GM19043 (cell line): ENCODE results near the gene DDC.
"Not testable (repeated sequence)": the region's sequence is repeated elsewhere in the genome, so short reads cannot be mapped to it uniquely, and the experiment has no call there.

Experiments
- ATAC-seq: cut with Tn5 transposase; IDR thresholded peaks from one replicate; pipeline ENCODE4 v1.9.1; 2021; ENCODE audit warnings: low read depth; ENCODE audit not compliant: unreplicated experiment

The DDC gene

DNA sequence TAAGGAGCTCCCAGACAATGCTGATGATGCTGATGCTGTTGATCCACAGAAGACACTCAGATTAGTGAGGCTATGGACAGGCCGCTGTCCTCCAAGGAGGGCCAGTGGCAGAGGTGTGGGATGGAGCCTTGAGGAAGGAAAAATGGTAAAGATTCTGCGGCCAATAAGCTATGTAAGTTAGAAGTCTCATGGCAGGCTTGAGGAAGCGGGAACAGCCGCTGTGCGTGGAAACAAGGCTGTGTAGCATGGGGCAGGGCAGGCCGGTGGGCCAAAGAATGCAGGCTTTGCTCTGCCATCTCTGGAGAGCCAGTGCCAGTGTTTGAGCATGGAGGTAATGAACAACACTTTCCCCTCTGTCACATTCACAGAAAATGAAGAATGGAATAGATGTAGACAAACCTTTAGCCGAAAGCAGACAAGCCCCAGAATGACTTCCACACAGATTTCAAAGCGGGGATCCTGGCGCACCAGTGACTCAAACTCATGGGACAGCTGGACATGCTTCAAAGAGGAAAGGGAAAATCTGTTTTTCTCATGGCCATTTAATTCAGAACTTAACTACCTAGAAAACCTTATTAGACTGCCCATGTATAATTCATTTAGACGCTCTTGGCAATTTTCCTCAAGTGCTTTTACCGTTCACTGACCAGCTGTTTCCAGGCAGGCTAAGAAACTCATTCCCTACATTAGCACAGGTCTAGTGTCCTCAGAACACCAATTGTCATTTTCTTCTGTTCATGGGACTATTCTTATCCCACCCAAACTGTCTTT is 98.2 kb downstream of the DDC start:
- ATAC-seq = no peak

DNA sequence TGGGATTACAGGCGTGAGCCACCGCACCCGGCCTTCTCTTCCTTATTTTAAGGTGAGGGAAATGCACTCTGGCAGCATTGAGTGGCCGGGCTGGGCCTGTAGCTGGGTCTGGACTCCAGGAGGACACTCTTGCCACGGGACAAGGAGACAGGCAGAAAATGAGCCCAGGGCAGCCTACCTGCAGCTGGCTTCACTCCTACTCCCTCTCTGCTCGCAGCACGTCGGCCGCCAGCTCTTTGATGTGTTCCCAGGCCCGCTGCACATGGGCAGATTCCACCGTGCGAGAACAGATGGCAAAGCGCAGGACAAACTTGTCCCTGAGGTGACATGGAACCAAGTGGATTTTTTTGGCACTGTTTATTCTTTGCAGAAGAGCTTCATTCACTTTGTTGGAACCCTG is 102.2 kb downstream of the DDC start:
- ATAC-seq = no peak

DNA sequence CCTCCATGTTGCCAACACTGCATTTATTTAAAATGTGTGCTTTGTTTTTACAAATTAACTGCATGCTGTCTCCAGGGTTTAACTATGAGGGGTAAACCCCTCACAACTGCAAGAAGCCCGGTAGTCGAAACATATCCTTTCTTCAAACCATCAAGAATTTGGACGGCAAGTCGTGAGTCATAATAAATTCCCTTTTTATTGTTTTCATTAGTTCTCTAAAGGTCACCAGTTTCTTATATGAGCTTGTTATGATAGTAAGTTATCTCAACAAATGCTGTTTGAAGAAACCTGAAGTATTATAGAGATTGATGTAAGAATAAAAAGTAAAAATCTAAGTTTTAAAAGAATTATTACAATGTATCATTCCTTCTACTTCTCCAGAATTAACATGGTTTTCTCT is 102.8 kb downstream of the DDC start:
- no peak for ATAC-seq

DNA sequence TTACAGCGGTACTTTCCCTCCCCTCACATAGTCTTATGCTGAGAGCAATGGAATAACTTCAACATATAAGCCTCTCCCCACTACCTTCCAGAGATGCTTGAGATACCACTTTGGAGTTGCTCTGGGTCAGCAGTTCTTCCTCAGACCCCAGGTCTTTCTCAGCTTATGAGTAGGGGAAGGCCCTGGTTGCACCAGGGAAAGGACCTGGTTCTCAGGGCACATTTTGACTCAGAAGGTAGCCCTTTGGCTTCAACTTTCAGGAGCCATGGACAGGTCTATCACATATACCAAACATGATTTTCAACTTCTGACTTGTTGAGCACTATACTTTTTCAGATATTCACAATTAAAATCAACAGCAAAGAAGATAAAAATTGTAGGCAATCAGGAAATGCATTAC is 103.5 kb downstream of the DDC start:
- ATAC-seq = no peak

DNA sequence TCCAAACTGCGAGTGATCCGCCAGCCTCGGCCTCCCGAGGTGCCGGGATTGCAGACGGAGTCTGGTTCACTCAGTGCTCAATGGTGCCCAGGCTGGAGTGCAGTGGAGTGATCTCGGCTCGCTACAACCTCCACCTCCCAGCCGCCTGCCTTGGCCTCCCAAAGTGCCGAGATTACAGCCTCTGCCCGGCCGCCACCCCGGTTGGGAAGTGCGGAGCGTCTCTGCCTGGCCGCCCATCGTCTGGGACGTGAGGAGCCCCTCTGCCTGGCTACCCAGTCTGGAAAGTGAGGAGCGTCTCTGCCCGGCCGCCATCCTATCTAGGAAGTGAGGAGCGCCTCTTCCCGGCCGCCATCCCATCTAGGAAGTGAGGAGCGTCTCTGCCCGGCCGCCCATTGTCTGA is 106.0 kb downstream of the DDC start:
- ATAC-seq = not testable (repeated sequence)

DNA sequence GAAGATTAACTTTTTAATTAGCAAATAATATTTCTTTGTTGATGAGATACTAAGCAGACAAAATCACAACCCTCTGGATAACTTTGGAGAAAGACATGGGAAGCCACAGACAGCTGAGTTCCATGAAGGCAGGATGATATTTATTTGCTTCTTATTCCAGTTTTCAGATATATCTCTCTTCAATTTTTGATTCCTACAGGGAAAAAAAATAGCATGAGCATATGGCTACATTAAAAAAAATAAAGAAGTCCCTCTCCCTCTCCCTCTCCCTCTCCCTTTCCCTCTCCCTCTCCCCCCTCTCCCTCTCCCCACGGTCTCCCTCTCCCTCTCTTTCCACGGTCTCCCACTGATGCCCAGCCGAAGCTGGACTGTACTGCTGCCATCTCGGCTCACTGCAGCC is 106.6 kb downstream of the DDC start:
- not testable (repeated sequence) for ATAC-seq

DNA sequence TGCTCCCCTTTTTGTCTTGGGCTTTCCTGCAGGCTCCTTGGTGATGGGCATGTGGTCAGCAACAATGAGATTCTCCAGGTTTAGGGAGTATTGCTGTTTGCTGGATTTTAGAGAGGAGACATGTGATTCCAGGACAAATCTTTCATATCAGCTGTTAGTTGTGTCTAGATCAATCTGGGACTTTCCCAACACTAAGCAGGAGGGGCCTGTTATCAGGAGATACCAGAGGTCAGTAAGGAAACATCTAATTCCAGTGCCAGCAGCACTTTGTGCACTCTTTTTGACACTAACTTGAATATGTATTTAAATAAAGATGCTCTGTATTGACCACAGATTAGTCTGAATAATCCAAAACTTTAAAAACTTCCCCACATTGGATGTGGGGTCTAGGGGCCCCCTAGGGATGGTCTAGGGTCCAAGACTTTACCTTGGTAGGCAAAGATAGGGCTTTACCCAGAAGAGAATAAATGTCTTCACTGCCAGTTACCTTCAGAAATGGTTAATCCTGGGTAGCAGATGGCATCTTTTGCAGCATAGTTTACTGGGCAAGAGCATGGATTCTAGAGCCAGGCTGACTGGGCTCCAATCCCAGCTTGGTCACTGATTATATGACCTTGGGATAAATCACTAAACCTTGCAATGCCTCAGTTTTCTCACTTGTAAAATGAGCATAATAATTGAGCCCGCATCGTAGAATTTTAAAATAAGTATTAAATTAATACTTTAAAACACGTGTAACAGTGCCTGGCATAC is 108.7 kb downstream of the DDC start:
- ATAC-seq = no peak

DNA sequence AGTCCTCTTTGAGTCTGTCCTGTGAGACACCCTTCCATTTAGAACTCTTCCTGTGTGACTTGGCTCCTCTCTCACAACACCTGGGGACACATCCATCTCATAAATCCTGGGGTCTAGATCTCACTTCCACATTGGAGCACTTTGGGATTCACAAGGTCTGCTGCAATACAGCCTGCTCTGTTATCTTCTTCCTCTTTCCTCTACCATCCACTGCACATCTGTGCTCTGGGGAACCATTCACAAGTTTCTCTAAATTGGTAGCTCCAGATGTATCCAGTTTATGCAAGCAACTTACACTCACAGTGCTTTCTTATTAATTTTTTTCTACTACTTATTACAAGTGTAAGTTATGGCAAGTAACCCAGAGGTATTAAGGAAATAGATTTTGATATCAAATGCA is 109.5 kb downstream of the DDC start:
- no peak for ATAC-seq

DNA sequence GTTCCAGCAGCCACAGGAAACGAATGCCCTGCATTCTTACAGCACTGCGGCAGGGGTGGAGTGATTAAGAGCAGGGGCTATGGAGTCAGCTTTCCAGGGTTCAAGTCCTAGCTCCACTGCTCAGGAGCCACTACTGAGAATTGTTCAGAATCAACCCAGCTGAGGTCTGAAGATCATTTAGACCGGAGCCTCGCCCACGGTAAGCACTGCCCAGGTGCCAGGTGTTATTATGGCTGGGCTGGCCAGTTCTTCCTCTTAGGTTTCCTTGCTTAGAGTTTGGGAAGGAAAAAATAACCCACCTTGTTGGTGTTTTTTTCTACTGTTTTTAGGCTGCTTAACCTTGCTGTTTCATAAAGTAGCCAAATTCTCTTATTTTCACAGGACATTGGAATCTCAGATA is 110.2 kb downstream of the DDC start:
- ATAC-seq = no peak

DNA sequence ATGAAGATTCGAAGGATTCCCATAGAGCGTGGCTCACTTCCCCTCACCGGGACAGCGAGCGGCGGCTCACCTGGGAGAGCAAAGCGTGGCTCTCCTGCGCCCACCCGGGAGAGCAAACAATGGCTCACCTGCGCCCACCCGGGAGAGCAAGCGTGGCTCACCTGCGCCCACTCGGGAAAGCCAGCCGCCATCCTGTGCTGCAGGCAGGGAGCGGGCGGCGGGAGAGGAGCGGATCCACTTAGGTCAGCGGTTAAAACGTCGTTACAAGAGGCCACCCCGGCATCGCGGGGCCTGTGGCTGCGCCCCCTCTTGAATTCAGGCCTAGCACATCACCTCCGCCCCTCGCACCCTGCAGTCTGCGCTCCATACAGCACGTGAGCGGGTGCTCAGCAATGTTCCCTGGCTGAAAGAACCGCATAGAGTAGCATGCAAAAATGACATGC is 114.6 kb downstream of the DDC start:
- no peak for ATAC-seq

DNA sequence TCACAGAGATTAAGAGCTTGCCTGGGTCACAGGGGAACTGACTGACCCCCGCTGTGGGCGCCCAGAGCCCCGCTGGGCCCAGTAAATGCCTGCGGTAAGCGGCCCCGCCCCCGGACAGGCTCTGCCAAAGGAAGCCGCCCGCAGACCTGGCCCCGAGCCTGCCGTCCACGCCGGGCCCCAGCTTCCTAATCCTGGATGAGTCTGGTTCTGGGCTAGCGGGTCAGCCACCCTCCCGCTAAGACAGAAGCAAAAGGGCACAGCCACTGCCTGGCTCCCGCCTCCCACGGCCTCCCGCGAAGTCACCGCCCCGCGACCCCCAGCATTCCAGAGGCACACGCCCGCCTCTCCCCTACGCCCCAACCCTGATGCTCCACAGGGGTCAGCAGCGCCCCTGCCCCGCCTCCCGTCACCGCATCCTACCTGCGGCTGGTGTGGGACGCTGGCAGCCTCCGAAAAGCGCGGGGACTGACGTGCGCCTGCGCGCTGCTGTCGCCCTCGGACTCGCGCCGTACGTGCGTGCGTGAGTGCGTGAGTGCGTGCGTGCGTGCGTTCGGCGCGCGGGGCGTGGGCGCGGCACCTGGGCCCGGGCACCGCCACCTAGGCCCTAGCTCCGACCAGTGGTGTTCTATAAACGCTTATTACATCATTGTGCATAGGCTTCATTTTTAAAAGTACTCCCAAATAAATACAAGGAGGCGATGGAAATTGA is 115.2 kb downstream of the DDC start, which contains the start of gene FIGNL1:
Gene FIGNL1 (minus strand): TSS at position 470 of the 709 bp plus-strand sequence. CDS start 3,063 bp downstream, outside the sequence.
- peak; percentile 81 for ATAC-seq

DNA sequence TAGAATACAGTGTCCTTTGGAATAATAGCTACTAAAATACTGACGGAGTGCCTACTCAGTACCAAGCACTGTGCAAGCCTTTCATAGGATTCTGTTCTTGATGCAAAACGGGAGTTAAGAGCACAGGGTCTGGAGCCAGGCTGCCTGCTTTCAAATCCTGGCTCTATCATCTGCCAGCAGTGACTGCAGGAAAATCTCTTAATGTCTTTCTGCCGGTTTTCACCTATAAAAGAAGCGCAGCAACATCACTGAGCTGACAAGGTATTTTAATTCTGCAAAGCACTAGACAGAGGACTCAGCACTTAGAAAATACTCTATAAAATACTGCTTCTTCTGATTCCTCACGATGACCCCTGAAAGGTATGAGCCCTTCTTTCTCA is 115.7 kb downstream of the DDC start:
- ATAC-seq = no peak

DNA sequence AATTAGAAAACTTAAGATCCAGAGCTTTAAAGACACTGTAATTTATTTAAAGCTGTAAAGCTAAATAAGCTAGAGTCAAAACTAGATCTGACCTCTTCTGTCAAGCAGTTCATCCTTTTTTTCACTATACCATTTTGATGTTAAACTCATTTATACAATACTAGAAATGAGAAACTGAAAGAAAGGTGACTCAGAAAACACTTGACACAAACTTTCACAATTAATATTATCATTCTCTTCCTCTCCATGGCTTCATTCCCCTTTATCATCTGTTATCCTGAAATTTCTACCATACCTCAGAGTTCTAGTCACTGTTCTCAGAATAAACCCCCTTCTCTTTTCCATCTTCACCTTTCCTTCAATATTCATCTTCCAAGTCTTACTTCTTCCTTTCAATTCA is 116.4 kb downstream of the DDC start:
- peak; percentile 34 for ATAC-seq

DNA sequence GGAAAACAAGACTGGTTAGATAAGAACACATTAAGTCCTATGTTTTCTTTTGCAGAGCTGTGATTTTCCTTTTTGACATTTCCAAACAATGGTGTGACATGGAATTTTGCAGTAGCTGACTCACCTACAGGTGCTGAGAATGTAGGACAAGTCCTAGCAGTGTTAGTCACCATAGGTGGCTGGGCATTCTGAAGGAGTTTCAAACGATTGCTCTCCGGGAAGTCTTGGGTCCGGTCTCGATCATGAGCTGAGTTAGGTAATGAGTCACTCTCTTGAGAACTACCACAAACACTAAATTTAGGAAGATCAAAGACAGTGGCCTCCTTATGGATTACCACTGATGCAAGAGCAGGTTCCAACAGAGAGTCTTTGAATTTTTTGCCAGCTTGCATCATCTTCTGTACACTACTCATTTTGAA is 118.7 kb downstream of the DDC start:
- peak; percentile 40 for ATAC-seq

DNA sequence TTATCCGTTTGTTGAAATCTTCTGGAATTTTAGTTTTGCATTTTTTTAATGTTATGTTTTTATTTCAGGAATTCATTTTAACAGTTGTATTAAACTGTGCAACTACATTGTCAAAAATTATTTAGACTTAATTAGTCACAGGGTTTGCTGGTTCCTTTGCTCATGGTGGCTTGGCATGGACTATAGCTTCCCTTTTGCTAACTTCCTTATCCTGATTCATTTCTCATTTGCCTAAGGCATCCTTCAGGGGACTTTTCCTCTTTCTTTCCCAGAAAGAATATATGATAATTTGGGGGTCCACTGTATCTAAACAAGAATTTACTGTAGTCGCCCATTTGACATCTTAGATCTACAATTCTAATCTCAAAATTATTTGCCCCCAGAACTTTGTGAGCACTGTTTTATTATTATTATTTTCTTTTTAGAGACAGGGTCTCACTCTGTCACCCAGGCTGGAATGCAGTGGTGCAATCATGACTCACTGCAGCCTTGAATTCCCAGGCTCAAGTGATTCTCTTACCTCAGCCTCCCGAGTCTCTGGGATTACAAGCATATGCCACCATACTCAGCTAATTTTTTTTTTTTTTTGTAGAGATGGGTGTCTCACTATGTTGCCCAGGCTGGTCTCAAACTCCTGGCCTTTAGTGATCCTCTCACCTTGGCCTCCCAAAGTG is 128.9 kb downstream of the DDC start:
- no peak for ATAC-seq

DNA sequence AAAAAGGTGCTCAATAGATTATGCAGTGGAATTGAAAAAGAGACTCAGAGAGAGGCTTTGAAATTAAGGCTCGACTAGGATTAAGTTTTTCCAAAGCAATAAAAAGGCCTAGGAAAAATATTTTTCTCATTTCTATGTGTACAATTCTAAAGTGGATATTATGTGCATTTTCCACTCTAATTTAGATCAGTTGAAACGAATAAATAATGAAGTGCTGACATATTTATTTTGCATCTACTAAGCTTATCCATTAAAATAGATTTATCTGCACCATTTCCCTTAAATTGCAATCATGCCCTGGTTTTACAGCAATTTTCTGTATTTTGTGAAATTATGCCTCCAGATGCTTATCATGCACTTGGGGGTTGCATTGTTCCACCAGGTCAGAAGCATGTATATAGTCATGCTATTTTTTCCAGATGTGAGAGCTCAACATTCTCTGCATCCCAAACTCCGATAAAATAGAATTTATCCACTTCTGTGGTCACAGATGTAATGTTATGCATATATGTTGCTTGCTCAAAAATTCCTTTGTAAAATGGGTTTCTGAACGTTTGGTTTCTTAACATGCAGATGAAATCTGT is 133.4 kb downstream of the DDC start:
- no peak for ATAC-seq

DNA sequence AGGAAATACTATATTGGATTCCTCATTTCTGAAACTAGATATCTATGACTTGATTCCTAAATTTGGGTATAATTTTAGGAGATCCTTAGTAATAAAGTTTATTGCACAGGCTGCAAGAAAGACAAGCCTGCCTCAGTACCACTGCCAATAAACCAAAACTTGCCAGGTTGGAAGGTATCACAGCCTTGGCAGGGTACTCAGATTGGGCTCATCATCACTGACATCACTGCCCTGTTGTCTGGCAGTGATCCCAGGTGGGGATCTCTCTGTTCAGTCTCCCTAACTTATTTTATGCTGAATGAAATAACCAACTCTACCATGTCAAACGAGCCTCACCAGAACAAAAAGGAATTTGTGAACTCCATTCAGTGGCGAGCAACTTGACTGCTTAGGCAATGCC is 133.9 kb downstream of the DDC start:
- no peak for ATAC-seq

DNA sequence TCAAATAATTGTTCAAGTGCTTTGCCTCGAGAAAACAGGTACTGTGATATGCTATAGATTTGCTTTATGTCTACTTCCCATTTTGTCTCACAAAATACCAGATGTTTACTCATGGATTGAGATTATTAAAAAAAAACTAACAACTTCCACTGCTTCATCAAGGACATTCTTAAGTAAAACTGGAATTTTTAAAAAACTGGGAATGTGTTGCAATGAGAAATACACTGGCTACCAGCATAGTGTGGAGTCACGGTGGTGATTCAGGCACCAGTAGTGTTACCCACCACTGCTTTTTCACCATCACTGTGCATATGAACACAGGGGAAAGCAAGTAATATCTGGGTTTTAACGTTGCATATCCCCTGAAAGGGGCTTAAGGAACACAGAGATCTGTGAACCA is 136.3 kb downstream of the DDC start:
- no peak for ATAC-seq

DNA sequence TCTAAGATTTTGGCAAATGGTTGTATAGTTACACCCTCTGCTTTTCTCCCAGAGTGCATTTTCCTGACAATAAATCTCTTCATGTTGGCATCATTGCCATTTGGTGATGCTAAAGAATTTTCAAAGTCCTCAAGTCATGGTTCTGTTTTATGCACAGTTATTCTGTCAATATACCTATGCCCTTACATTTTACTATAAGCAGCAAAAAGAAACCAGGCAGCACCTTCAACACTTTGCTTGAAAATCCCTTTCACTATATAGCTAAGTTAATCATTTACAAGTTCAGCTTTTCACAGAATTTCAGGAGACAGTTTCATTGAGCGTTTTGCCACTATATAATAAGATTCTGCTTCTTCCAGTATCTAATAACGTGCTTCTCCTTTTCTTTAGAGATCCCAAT is 137.7 kb downstream of the DDC start:
- ATAC-seq = no peak

DNA sequence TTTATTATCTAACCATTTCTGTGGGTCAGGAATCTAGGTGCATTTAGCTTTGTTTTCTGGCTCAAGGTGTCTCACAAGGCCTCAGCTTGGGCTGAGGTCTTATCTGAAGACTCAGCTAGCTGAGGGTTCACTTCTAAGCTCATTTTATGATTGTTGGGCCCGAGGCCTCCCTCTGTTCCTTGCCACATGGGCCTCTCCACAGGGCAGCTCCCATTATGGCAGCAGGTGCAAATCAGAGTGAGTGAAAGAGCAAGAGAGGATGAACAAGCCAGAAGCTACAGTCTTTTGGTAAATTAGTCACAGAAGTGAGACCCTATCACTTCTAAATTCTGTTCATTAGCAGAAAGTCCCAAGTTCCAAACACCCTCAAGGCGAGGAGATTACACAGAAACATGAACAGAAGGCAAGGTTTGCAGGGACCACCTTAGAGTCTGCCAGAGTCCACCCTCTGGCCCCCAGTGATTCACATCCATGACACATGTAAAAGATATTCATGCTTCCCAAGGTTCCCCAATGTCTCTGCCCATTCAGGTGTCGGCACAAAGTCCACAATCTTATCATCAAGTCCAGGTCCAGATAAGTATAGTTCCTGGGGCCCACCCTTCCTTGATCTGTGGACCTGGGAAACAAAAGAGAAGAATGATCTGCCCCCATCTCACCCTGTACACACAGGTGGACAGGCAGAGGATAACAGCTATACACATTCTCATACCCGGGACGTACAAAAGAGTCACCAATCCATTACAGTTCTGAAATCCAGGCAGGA is 138.7 kb downstream of the DDC start:
- ATAC-seq = no peak
